Mesothelial cell of epicardium (in vitro differentiated cells): ENCODE results near the gene CACNA2D2. TPM values are rescaled to one million over a fixed set of nuclear protein-coding genes. Genes with fewer than 3 reads are reported as not detected.

Source experiments
- DNase-seq, 2 experiments: peaks; one replicate each; pipeline ENCODE4 v3.0.0; 2021; ENCODE audit warnings: low spot score in 2 of 2; ENCODE audit not compliant: unreplicated experiment in 2 of 2
- H3K27ac Mint-ChIP-seq: 2 replicates; pipeline ENCODE4 v1.8.0; 2021; ENCODE audit warnings: mixed read lengths
- H3K27me3 Mint-ChIP-seq: 2 replicates; pipeline ENCODE4 v1.8.0; 2021; ENCODE audit warnings: low read depth, mixed read lengths
- H3K36me3 Mint-ChIP-seq: 2 replicates; pipeline ENCODE4 v1.8.0; 2021; ENCODE audit warnings: mixed read lengths
- H3K4me1 Mint-ChIP-seq: 2 replicates; pipeline ENCODE4 v1.8.0; 2021; ENCODE audit warnings: mixed read lengths
- H3K4me3 Mint-ChIP-seq: 2 replicates; pipeline ENCODE4 v1.8.0; 2021; ENCODE audit warnings: mild to moderate bottlenecking, moderate library complexity, mixed read lengths
- H3K9me3 Mint-ChIP-seq: 2 replicates; pipeline ENCODE4 v1.8.0; 2021; ENCODE audit warnings: mixed read lengths
- CTCF ChIP-seq: fragments of 200-600 bp; sonication (generic); IDR thresholded peaks from one replicate; pipeline ENCODE4 v1.5.0; 2021; ENCODE audit warnings: antibody characterized with exemption; ENCODE audit not compliant: unreplicated experiment
- total RNA-seq: library from RNA; stranded (reverse); gene quantifications from 3 replicates; pipeline ENCODE4 v1.2.1, GENCODE V29; 2021

Gene CACNA2D2
- total RNA-seq, 1 donor from 2014 or later: 10.8 TPM

- no peaks in the 10 kb centered on the region for H3K36me3 Mint-ChIP-seq
- H3K4me1 Mint-ChIP-seq: peaks cover 33% of the 10 kb centered on the region
- H3K27ac Mint-ChIP-seq: peak overlapping the region; percentile 44
- no peak overlapping the region for H3K4me3 Mint-ChIP-seq
- TF ChIP-seq CTCF: no peak
- no peaks in the 10 kb centered on the region for H3K9me3 Mint-ChIP-seq
- no peak for DNase-seq
- H3K27me3 Mint-ChIP-seq: peaks cover 2% of the 10 kb centered on the region
These were observed 132.8 kb downstream of the CACNA2D2 start for GRCh38 chr3:50370594-50370993.

DNA sequence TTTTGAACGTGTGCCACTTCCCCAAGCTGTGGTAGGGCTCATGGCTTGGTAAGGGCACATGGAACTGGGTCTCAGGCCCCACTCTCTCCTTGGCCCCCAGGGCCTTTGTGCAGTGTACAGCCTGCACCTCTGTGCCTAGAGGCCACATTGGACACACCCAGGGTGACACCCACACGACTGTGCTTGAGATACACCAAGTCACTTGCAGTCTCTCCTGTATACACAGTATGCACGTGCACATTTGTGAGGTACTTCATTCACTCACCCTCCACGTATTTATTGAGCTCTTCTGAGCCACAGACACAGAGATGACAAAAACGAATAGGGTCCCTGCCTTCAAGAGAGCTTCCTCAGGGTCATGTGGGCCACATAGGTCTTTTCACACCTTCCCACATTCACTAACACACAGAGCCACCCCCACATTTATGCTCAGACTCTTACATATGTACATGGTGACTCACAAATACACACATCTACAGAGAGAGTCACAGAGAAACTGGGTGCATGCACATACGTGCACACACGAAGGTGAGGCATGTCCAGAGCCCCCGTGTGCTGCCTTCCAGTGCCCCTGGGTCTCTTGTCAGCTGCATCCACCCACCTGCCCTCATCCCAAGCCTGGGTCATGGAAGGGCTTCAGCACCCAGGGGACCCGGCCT, 134.3 kb downstream of the CACNA2D2 start:
- no peak overlapping the region for H3K4me3 Mint-ChIP-seq
- peaks cover 35% of the 10 kb centered on the region for H3K4me1 Mint-ChIP-seq
- TF ChIP-seq CTCF: no peak
- H3K36me3 Mint-ChIP-seq: no peaks in the 10 kb centered on the region
- peaks cover 2% of the 10 kb centered on the region for H3K27me3 Mint-ChIP-seq
- H3K9me3 Mint-ChIP-seq: no peaks in the 10 kb centered on the region
- no peak for DNase-seq
- H3K27ac Mint-ChIP-seq: no peak overlapping the region

GRCh38 chr3:50365842-50366220, 137.6 kb downstream of the CACNA2D2 start:
- Mint-ChIP-seq H3K27ac (no peak overlapping the region), H3K4me3 (peak overlapping the region; percentile 80), H3K9me3 (no peaks in the 10 kb centered on the region), H3K4me1 (peaks cover 19% of the 10 kb centered on the region), H3K36me3 (no peaks in the 10 kb centered on the region), H3K27me3 (peaks cover 4% of the 10 kb centered on the region)
- DNase-seq: no peak
- no peak for TF ChIP-seq CTCF

DNA sequence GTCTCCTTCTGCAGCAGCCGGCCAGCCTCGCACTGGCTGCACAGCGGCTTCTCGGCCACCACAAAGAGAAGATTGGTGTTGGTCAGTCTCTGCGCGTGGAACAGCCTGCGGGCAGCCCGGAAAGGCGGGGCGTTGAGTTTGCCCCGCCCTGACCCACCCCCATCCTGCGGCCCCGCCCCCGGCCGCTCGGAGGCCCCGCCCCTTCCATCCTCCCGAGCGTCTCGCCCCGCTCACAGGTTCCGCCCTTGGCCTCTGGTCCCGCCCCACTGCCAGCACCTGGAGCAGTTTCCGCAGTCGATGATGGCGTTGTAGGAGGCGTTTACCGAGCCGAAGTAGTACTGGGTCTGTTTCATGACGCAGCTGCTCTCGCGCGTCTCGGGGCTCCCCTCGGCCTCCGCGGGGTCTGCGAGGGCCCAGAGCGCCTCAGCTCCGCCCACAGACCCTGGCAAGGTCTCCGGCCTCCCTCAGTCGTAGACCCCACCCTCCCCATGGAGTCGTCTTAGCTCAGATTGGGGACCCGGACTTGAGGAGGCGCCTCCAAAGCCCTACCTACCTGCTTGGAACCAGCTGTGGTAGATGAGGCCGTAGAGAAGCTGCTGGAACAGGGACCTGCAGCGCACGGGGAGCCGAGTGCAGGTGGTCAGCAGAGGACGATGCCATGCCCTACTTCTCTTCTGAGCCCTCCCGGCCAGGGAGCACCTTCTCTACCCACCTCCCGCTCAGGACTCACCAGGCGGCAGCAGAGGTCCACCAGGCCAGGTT, 138.2 kb downstream of the CACNA2D2 start:
- H3K9me3 Mint-ChIP-seq: no peaks in the 10 kb centered on the region
- no peaks in the 10 kb centered on the region for H3K36me3 Mint-ChIP-seq
- peaks cover 16% of the 10 kb centered on the region for H3K4me1 Mint-ChIP-seq
- peak; percentile 80 to 82 for DNase-seq
- peak overlapping the region; percentile 25 for H3K27ac Mint-ChIP-seq
- peak overlapping the region; percentile 80 for H3K4me3 Mint-ChIP-seq
- H3K27me3 Mint-ChIP-seq: peaks cover 4% of the 10 kb centered on the region
- TF ChIP-seq CTCF: no peak

GRCh38 chr3:50364573-50365079, 138.8 kb downstream of the CACNA2D2 start:
- Mint-ChIP-seq H3K27ac (peak overlapping the region; percentile 79), H3K9me3 (no peaks in the 10 kb centered on the region), H3K4me1 (peaks cover 20% of the 10 kb centered on the region), H3K27me3 (peaks cover 4% of the 10 kb centered on the region), H3K36me3 (no peaks in the 10 kb centered on the region), H3K4me3 (peak overlapping the region; percentile 80)
- TF ChIP-seq CTCF: no peak
- peak; percentile 34 to 67 for DNase-seq
